ENCODE results near the gene TRDN.

DNA sequence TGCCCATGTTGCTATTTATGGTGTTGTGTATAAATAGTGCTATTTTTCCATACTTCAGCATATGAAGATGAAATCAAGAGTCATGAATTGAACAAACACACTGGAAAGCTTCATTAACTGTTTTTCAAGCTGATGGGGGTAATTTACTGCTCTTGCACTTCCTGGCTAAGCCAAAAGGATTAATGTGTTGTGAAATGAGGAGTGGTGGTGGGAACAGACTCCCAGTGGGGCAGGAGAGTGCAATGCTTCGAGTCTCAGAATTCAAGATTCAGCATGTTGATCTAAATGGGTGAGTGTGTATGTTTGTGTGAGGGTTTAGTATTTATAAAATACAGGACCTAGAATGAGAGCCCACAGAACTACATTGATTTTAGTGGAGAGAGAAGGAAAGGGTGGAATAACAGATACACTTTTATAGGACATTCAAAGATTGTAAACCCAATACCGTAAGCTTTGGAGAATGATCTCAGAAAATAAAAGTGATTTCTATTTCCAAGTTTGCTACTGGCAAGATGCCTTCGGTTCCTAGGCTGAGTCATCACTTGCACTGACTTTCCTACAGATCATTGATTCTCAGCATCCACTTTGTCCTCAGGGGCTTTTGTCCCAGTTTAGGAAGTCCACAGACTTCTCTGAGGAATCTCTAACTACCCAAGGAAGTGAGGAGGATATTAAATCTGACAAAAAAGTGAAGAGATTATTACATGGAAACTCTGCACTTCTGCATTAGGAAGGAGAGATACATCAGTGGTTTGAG is 303.6 kb downstream of the TRDN start:
- TF ChIP-seq, protein P1, sequence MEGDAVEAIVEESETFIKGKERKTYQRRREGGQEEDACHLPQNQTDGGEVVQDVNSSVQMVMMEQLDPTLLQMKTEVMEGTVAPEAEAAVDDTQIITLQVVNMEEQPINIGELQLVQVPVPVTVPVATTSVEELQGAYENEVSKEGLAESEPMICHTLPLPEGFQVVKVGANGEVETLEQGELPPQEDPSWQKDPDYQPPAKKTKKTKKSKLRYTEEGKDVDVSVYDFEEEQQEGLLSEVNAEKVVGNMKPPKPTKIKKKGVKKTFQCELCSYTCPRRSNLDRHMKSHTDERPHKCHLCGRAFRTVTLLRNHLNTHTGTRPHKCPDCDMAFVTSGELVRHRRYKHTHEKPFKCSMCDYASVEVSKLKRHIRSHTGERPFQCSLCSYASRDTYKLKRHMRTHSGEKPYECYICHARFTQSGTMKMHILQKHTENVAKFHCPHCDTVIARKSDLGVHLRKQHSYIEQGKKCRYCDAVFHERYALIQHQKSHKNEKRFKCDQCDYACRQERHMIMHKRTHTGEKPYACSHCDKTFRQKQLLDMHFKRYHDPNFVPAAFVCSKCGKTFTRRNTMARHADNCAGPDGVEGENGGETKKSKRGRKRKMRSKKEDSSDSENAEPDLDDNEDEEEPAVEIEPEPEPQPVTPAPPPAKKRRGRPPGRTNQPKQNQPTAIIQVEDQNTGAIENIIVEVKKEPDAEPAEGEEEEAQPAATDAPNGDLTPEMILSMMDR (conservative IDR thresholded peaks at IDR 0.05 in 1 of 2, IDR thresholded peaks at IDR 0.05 in 1 of 2; ENCODE audit: extremely low read depth in 1 of 2, insufficient read depth in 1 of 2, low read depth in 1 of 2, low read length in 2 of 2): no peak
- no peak for TF ChIP-seq EZH2 (IDR thresholded peaks at IDR 0.05; ENCODE audit: borderline replicate concordance, low read length)

Data from mammary epithelial cell (primary cell).